Colonic mucosa (tissue), 4 donors: ENCODE measurements around the gene SETD3. TPM values are rescaled to one million over a fixed set of nuclear protein-coding genes. Genes with fewer than 3 reads are reported as not detected.

Experiments used
- DNase-seq: peaks from one replicate; pipeline ENCODE4 v3.0.0-alpha.2; 2020
- H3K27ac ChIP-seq: fragments of 200-600 bp; one replicate; pipeline ENCODE4 v1.8.0; 2021
- H3K27me3 ChIP-seq: fragments of 200-600 bp; one replicate; pipeline ENCODE4 v1.8.0; 2021
- H3K36me3 ChIP-seq: fragments of 200-600 bp; one replicate; pipeline ENCODE4 v1.8.0; 2021
- H3K4me1 ChIP-seq: fragments of 200-600 bp; one replicate; pipeline ENCODE4 v1.8.0; 2021; ENCODE audit warnings: mild to moderate bottlenecking
- H3K4me3 ChIP-seq: fragments of 200-600 bp; one replicate; pipeline ENCODE4 v1.8.0; 2021
- H3K9ac ChIP-seq, 2 donors: one replicate each; pipeline ENCODE4 v1.7.0; 2013; ENCODE audit warnings: control low read depth in 2 of 2, low read depth in 2 of 2, low read length in 2 of 2
- H3K9me3 ChIP-seq: fragments of 200-600 bp; one replicate; pipeline ENCODE4 v1.8.0; 2021
- CTCF ChIP-seq: fragments of 200-600 bp; IDR thresholded peaks from one replicate; pipeline ENCODE4 v1.8.0; 2022; ENCODE audit warnings: antibody characterized with exemption, mild to moderate bottlenecking
- intact Hi-C: fragments of 100-400 bp; cut with DNase I; formaldehyde crosslinking; loops from one replicate; pipeline ENCODE4 v1.14.1; 2022
- total RNA-seq, 2 donors: library from RNA; stranded (reverse); fragmentation: NEBNext Ultra II Directional in 1 of 2; extraction: Animal tissue kit (Norgen Biotek cat#: 25700) in 1 of 2; gene quantifications; one replicate each; pipeline ENCODE4 v1.2.1, GENCODE V29; 2021
- donor health status: healthy.
- donor health status: DM: no; HTN: no; CAD: no.
- donor health status: DM: no; HTN: no; CAD: no.

SETD3 gene
- total RNA-seq, 2 donors from 2014 or later, result 60.0 to 69.4 TPM

- Histone ChIP-seq H3K9ac (no peak overlapping the region), H3K9me3 (no peaks in the 10 kb centered on the region), H3K27me3 (no peaks in the 10 kb centered on the region), H3K4me3 (no peak overlapping the region), H3K36me3 (no peaks in the 10 kb centered on the region), H3K4me1 (peaks cover 26% of the 10 kb centered on the region), H3K27ac (no peak overlapping the region)
- DNase-seq, result no peak
- TF ChIP-seq CTCF, result no peak
- intact Hi-C loops, result no loop called here
Measured at GRCh38 chr14:99522025-99522401, 41.4 kb upstream of the SETD3 start.

DNA sequence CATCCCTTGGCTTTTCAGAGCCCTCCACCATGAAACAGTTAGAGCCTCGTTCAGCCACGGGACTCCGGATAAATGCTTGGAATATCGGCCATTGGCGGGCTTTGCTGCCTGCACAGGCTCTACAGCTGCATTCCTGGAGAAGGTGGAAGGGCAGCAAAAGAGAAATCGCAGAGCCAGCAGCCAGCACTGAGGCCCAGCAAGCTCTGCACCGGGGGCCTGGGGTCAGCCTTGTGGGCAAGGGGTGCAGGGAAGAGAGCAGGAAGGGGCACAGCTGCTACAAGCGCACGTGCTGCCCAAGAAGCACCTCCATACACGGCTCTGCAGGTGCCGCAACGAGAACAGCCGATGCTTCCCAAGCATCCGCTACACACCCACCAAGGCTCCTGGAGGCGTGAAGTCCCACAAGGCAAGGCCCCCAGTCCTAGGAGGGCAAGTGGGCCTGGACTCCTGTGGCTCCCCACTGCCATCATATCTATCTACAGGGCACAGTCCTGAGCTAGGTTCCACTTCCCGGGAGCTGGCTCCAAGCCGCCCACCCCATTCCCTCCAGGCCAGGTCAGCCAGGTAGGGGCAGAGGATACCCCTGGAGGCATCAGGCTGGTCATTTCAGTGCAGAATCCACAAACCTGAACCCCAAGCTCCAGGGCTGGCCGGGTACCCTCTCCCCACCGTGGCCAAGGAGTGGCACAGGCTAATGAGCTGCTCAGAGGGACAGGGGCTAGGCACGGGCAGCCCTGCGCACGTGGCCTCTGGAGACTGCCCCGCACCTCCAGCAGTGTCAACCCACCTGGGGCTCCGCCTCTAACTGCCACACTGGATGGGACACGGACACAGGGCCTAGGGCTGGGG, 40.7 kb upstream of the SETD3 start:
- intact Hi-C loops, result no loop called here
- Histone ChIP-seq H3K36me3 (no peaks in the 10 kb centered on the region), H3K9me3 (no peaks in the 10 kb centered on the region), H3K4me1 (peaks cover 26% of the 10 kb centered on the region), H3K27me3 (no peaks in the 10 kb centered on the region), H3K4me3 (no peak overlapping the region), H3K27ac (no peak overlapping the region), H3K9ac (no peak overlapping the region)
- no peak for TF ChIP-seq CTCF
- no peak for DNase-seq

DNA sequence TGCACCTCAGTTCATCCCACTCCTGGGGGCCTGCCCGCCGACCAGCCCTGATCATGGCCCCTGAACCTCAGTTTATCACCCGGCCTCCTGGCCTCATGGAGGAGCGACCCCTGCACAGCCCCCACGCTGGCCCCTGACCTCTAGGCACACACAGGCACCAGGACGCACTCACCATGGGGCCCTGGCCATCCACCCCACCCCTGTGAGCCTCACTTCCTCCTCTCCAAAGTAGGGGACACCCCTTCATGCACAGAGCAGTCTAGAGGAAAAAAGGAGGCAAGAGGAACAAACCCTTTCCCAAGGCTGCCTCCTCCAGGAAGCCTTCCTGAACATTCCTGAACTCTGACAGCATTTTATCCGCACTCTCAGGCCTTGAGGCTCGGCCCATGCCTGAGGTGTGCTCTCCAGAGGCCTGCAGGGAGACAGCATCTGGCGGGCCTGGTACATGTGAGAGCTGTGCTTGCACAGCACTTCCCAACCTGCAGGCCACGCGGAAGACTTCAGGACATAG, 40.0 kb upstream of the SETD3 start:
- Histone ChIP-seq H3K4me1 (peaks cover 24% of the 10 kb centered on the region), H3K9me3 (no peaks in the 10 kb centered on the region), H3K27ac (no peak overlapping the region), H3K36me3 (no peaks in the 10 kb centered on the region), H3K9ac (no peak overlapping the region), H3K27me3 (no peaks in the 10 kb centered on the region), H3K4me3 (no peak overlapping the region)
- intact Hi-C loops, result no loop called here
- no peak for DNase-seq
- TF ChIP-seq CTCF, result no peak

DNA sequence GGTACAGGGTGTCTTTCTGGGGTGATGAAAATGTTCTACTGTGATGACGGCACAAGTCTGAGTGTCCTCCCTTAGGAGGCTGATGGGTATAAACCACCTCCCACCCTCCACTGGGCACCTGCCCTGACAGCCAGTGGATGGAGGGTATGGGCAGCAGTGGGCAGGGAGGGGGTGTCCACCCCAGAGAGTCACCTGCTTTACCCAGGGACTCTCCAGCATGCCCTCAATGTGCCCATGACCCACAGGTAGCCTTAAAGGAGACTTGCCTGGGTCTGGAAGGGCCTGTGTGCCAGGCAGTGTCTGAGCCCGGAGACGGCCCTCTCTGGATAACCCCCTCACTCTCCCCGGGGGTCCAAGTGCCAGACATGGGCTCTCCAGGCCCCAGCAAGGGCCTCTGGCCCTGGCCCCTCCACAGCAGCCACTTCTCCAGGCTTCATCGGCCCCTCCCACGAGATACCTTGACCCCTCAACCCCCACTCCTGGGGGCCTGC, 39.3 kb upstream of the SETD3 start:
- Histone ChIP-seq H3K9me3 (no peaks in the 10 kb centered on the region), H3K4me1 (peaks cover 17% of the 10 kb centered on the region), H3K27me3 (no peaks in the 10 kb centered on the region), H3K4me3 (no peak overlapping the region), H3K27ac (no peak overlapping the region), H3K9ac (no peak overlapping the region), H3K36me3 (no peaks in the 10 kb centered on the region)
- TF ChIP-seq CTCF, result no peak
- intact Hi-C loops, result loop anchor here (2.0 to 10.0 kb wide), 2 partner anchors 109 to 365 kb away; no protein-coding TSS in a partner anchor
- DNase-seq, result no peak

DNA sequence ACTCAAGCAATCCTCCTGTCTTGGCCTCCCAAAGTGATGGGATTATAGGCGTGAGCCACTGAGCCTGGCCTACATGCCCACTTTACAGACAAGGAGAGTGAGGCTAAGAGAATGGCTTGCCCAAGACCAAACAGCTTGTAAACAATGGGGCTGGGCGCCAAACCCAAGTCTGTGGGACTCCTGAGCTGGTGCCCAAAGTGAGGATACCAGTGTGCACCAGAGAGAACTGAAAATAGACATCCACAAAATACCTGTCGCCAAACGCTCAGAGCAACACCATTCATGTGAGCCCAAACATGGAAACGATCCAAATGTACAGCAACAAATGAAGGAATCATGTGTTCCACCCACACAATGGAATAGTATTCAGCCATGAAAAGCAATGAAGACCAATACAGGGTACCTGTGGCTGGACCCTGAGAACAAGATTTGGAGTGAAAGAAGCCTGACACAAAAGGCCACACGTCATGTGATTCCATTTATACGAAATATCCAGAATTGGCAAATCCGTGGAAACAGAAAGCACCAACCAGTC, 38.8 kb upstream of the SETD3 start:
- TF ChIP-seq CTCF, result no peak
- intact Hi-C loops, result loop anchor here (2.0 to 10.0 kb wide), 2 partner anchors 109 to 365 kb away; no protein-coding TSS in a partner anchor
- Histone ChIP-seq H3K9me3 (no peaks in the 10 kb centered on the region), H3K4me3 (no peak overlapping the region), H3K27ac (no peak overlapping the region), H3K27me3 (no peaks in the 10 kb centered on the region), H3K9ac (no peak overlapping the region), H3K4me1 (peaks cover 13% of the 10 kb centered on the region), H3K36me3 (no peaks in the 10 kb centered on the region)
- no peak for DNase-seq
